ENCODE results near the gene ALG5.

DNA sequence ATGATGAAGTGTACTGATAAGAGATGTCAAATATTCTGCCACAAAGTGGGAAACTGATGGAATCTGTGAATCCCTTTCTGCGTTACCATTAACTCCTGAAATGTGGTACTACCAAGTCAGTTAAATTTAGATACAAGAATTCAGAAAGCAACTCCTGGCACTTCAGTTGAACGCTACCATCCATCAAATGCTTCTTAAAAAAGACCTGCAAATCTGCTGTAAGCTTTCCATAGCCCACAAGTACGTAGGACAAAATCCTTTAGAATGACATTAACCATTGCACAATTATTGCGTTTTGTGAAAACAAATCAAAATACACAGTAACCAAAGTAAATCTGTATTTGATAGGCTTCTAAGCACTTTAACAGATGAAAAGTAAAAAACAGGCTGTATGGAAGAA lies 84.5 kb downstream of the ALG5 start:
- no peak for TF ChIP-seq MAFK (IDR thresholded peaks at IDR 0.05; ENCODE audit: low read depth, low read length)
- TF ChIP-seq CTCF (conservative IDR thresholded peaks at IDR 0.05; ENCODE audit: low read depth, low read length): no peak
- TF ChIP-seq USF2 (IDR thresholded peaks at IDR 0.05; ENCODE audit: low read depth, low read length): no peak
- TF ChIP-seq POLR2A (IDR thresholded peaks at IDR 0.05; ENCODE audit: low read depth, low read length): no peak
- TF ChIP-seq SMC3 (IDR thresholded peaks at IDR 0.05; ENCODE audit: low read depth, low read length): no peak
- no peak for TF ChIP-seq RFX5 (IDR thresholded peaks at IDR 0.05; ENCODE audit: low read depth, low read length)
- no peak for TF ChIP-seq FOS (IDR thresholded peaks at IDR 0.05; ENCODE audit: low read depth, low read length)
- TF ChIP-seq CEBPB (IDR thresholded peaks at IDR 0.05; ENCODE audit: low read depth, low read length): peak; percentile 18; the same call in 1 of the 2 replicates
- TF ChIP-seq MXI1 (IDR thresholded peaks at IDR 0.05; ENCODE audit: borderline replicate concordance, low read depth, low read length): no peak
- TF ChIP-seq BHLHE40 (IDR thresholded peaks at IDR 0.05; ENCODE audit: low read depth, low read length): no peak

Data from IMR-90 (cell line).